Liver (tissue), 9 donors: ENCODE results near the gene GPR68. TPM values are rescaled to one million over a fixed set of nuclear protein-coding genes. Genes with fewer than 3 reads are reported as not detected.

Experiments
- DNase-seq: peaks from one replicate; pipeline ENCODE4 v3.0.0-alpha.2; 2017; ENCODE audit warnings: low spot score
- H3K27ac ChIP-seq, 2 donors: one replicate each; pipeline ENCODE4 v1.7.0; 2013; ENCODE audit warnings: inconsistent platforms in 2 of 2, low read length in 2 of 2, control low read depth in 1 of 2, low read depth in 1 of 2, mild to moderate bottlenecking in 1 of 2
- H3K27me3 ChIP-seq, 4 donors: one replicate each; pipeline versions ENCODE4 v1.6.1 to v1.7.0; 2013; ENCODE audit warnings: low read length in 3 of 4, inconsistent platforms in 1 of 4, mild to moderate bottlenecking in 1 of 4, moderate library complexity in 1 of 4; ENCODE audit not compliant: control insufficient read depth in 4 of 4, insufficient read depth in 4 of 4
- H3K36me3 ChIP-seq, 4 donors: one replicate each; pipeline versions ENCODE4 v1.6.1 to v1.7.0; 2013; ENCODE audit warnings: low read length in 3 of 4, mild to moderate bottlenecking in 3 of 4, low read depth in 1 of 4, moderate library complexity in 1 of 4; ENCODE audit not compliant: control insufficient read depth in 4 of 4, insufficient read depth in 3 of 4
- H3K4me1 ChIP-seq, 4 donors: one replicate each; pipeline versions ENCODE4 v1.6.1 to v1.7.0; 2013; ENCODE audit warnings: low read length in 3 of 4, mild to moderate bottlenecking in 3 of 4, moderate library complexity in 1 of 4; ENCODE audit not compliant: control insufficient read depth in 4 of 4, insufficient read depth in 4 of 4
- H3K4me3 ChIP-seq, 3 donors: one replicate each; pipeline versions ENCODE4 v1.6.1 to v1.7.0; 2013; ENCODE audit warnings: low read length in 3 of 3, control low read depth in 1 of 3, low read depth in 1 of 3, mild to moderate bottlenecking in 1 of 3
- H3K9ac ChIP-seq, 2 donors: one replicate each; pipeline ENCODE4 v1.7.0; 2013; ENCODE audit warnings: low read length in 2 of 2, mild to moderate bottlenecking in 2 of 2, moderate library complexity in 2 of 2, control low read depth in 1 of 2, low read depth in 1 of 2
- H3K9me3 ChIP-seq, 4 donors: one replicate each; pipeline versions ENCODE4 v1.6.1 to v1.7.0; 2013; ENCODE audit warnings: low read length in 3 of 4; ENCODE audit not compliant: control insufficient read depth in 4 of 4
- ATF3 ChIP-seq: IDR thresholded peaks from 2 replicates; pipeline ENCODE4 v1.6.1; 2016; ENCODE audit warnings: antibody characterized with exemption
- CTCF ChIP-seq: fragments of 150-350 bp; IDR thresholded peaks from 2 replicates; pipeline ENCODE4 v1.5.1; 2017; ENCODE audit warnings: improper control_type of control experiment, low read depth, low read length; ENCODE audit not compliant: missing input control
- EGR1 ChIP-seq, 2 donors: IDR thresholded peaks; 2 replicates each; pipeline ENCODE4 v1.6.1; 2016 to 2018; ENCODE audit warnings: antibody characterized with exemption in 2 of 2, low read depth in 2 of 2
- FOXA1 ChIP-seq: IDR thresholded peaks from 2 replicates; pipeline ENCODE4 v1.6.1; 2016; ENCODE audit warnings: antibody characterized with exemption
- FOXA2 ChIP-seq: IDR thresholded peaks from 2 replicates; pipeline ENCODE4 v1.6.1; 2016; ENCODE audit warnings: antibody characterized with exemption
- GABPA ChIP-seq, 2 donors: IDR thresholded peaks in 1 of 2; conservative IDR thresholded peaks in 1 of 2; 2 replicates each; pipeline ENCODE4 v1.6.1; 2016; ENCODE audit warnings: antibody characterized with exemption in 2 of 2, mild to moderate bottlenecking in 1 of 2, moderate library complexity in 1 of 2
- HNF4A ChIP-seq, 2 donors: conservative IDR thresholded peaks; 2 replicates each; pipeline ENCODE4 v1.6.1; 2016; ENCODE audit warnings: antibody characterized with exemption in 2 of 2, mild to moderate bottlenecking in 2 of 2
- HNF4G ChIP-seq: IDR thresholded peaks from 2 replicates; pipeline ENCODE4 v1.6.1; 2016; ENCODE audit warnings: antibody characterized with exemption
- JUND ChIP-seq, 2 donors: IDR thresholded peaks; 2 replicates each; pipeline ENCODE4 v1.6.1; 2016; ENCODE audit warnings: antibody characterized with exemption in 2 of 2
- MAX ChIP-seq: IDR thresholded peaks from 2 replicates; pipeline ENCODE4 v1.6.1; 2016; ENCODE audit warnings: antibody characterized with exemption
- NR2F2 ChIP-seq: IDR thresholded peaks from 2 replicates; pipeline ENCODE4 v1.6.1; 2016; ENCODE audit warnings: antibody characterized with exemption
- RAD21 ChIP-seq, 2 donors: IDR thresholded peaks; 2 replicates each; pipeline ENCODE4 v1.6.1; 2016; ENCODE audit warnings: antibody characterized with exemption in 2 of 2, mild to moderate bottlenecking in 2 of 2
- REST ChIP-seq: IDR thresholded peaks from 2 replicates; pipeline ENCODE4 v1.6.1; 2016; ENCODE audit warnings: antibody characterized with exemption, mild to moderate bottlenecking
- RXRA ChIP-seq, 2 donors: IDR thresholded peaks; 2 replicates each; pipeline ENCODE4 v1.6.1; 2017 to 2018; ENCODE audit warnings: antibody characterized with exemption in 2 of 2, mild to moderate bottlenecking in 1 of 2
- SP1 ChIP-seq: IDR thresholded peaks from 2 replicates; pipeline ENCODE4 v1.6.1; 2018; ENCODE audit warnings: antibody characterized with exemption, mild to moderate bottlenecking
- TAF1 ChIP-seq: conservative IDR thresholded peaks from 2 replicates; pipeline ENCODE4 v1.6.1; 2016; ENCODE audit warnings: antibody characterized with exemption, mild to moderate bottlenecking
- YY1 ChIP-seq: IDR thresholded peaks from 2 replicates; pipeline ENCODE4 v1.6.1; 2016; ENCODE audit warnings: antibody characterized with exemption, mild to moderate bottlenecking
- WGBS: extraction: QIAGEN DNeasy Blood & Tissue Kit; methylation state at CpG from one replicate; pipeline ENCODE4 v1.1.7; 2013; 5-methylcytosine and 5-hydroxymethylcytosine counted together
- polyA plus RNA-seq, 2 donors: library from polyadenylated mRNA; stranded (reverse) in 1 of 2; unstranded in 1 of 2; fragments of 200-250 nt in 1 of 2; fragments of >200 nt in 1 of 2; fragmentation: Nextera tagmentation in 1 of 2; extraction: Ambion mirVana in 1 of 2; gene quantifications; one replicate each; pipeline versions ENCODE4 v1.2.1 to v1.2.3, GENCODE V29; 2013 to 2015
- total RNA-seq, 2 donors: library from RNA; depleted of rRNA; stranded (reverse); fragments of >200 nt; gene quantifications; one replicate each; pipeline ENCODE4 v1.2.3, GENCODE V29; 2014
- donor health status: healthy.
- donor health status: healthy.
- donor health status: healthy.
- donor health status: healthy.
- donor health status: healthy.

The GPR68 gene
- total and polyA plus RNA-seq, 4 donors, result 0.17 to 0.37 (median 0.33) TPM; not detected in 1

GRCh38 chr14:91187271-91187670 lies 57.2 kb downstream of the GPR68 start:
- Histone ChIP-seq H3K9me3 (no peaks in the 10 kb centered on the region), H3K9ac (no peak overlapping the region), H3K4me3 (no peak overlapping the region), H3K27me3 (no peaks in the 10 kb centered on the region), H3K27ac (no peak overlapping the region), H3K4me1 (no peaks in the 10 kb centered on the region), H3K36me3 (peaks cover 22 to 77% (median 52%) of the 10 kb centered on the region in 4 donors)
- no peak for DNase-seq
- TF ChIP-seq SP1 (no peak), EGR1 (IDR thresholded peaks at IDR 0.05; ENCODE audit: low read depth in 2 of 2) (no peak), YY1 (no peak), TAF1 (no peak), FOXA2 (no peak), REST (no peak), JUND (IDR thresholded peaks at IDR 0.05) (no peak), GABPA (IDR thresholded peaks at IDR 0.05 in 1 of 2, conservative IDR thresholded peaks at IDR 0.05 in 1 of 2) (no peak), NR2F2 (no peak), HNF4G (no peak), RXRA (IDR thresholded peaks at IDR 0.05) (no peak), FOXA1 (no peak), CTCF (no peak), ATF3 (no peak), RAD21 (IDR thresholded peaks at IDR 0.05) (no peak), HNF4A (conservative IDR thresholded peaks at IDR 0.05) (no peak)
- 97% methylated on average over 13 of the region's 13 CpGs for WGBS

GRCh38 chr14:91186515-91187066 lies 57.9 kb downstream of the GPR68 start:
- Histone ChIP-seq H3K27ac (no peak overlapping the region), H3K4me1 (no peaks in the 10 kb centered on the region), H3K36me3 (peaks cover 22 to 73% (median 51%) of the 10 kb centered on the region in 4 donors), H3K9ac (no peak overlapping the region), H3K4me3 (no peak overlapping the region), H3K9me3 (no peaks in the 10 kb centered on the region), H3K27me3 (no peaks in the 10 kb centered on the region)
- no peak for TF ChIP-seq RXRA (IDR thresholded peaks at IDR 0.05)
- no peak for TF ChIP-seq NR2F2
- no peak for TF ChIP-seq SP1
- TF ChIP-seq FOXA1, result no peak
- no peak for TF ChIP-seq MAX
- TF ChIP-seq FOXA2, result no peak
- no peak for TF ChIP-seq HNF4G
- no peak for DNase-seq
- WGBS, result 94% methylated on average over 4 of the region's 4 CpGs
